Right lobe of liver (tissue), 4 donors: ENCODE results near the gene RAB3B.

Experiments used
- CTCF ChIP-seq, 4 donors: fragments of 200-600 bp in 3 of 4; fragments of 450-650 bp in 1 of 4; IDR thresholded peaks; one replicate each; pipeline versions ENCODE4 v1.5.1 to v1.8.0; 2016 to 2022; ENCODE audit warnings: antibody characterized with exemption in 4 of 4, mild to moderate bottlenecking in 2 of 4
- POLR2A ChIP-seq: fragments of 450-650 bp; IDR thresholded peaks from one replicate; pipeline ENCODE4 v1.6.1; 2017; ENCODE audit warnings: antibody characterized with exemption, mild to moderate bottlenecking
- donor health status: DM: no; HTN: no; CAD: no.
- donor health status: DM: no; HTN: no; CAD: no.
- donor health status: DM: no; HTN: yes; CAD: no.

GRCh38 chr1:51937112-51937511 is 53.4 kb downstream of the RAB3B start:
- TF ChIP-seq POLR2A (no peak), CTCF (IDR thresholded peaks at IDR 0.05) (no peak)
